Left ventricle myocardium inferior (tissue), 1 donor: ENCODE results near the gene WDR36. TPM values are rescaled to one million over a fixed set of nuclear protein-coding genes. Genes with fewer than 3 reads are reported as not detected.
A peak's percentile ranks its signal among the peaks of the same experiment; 100 is the strongest.

Source experiments
- DNase-seq: peaks from one replicate; pipeline ENCODE4 v3.0.0-alpha.2; 2020
- H3K27ac ChIP-seq: fragments of 200-600 bp; replicated peaks from 2 replicates; pipeline ENCODE4 v1.8.0; 2021
- H3K27me3 ChIP-seq: fragments of 200-600 bp; 2 replicates; pipeline ENCODE4 v1.8.0; 2021; ENCODE audit warnings: low read depth
- H3K36me3 ChIP-seq: fragments of 200-600 bp; 2 replicates; pipeline ENCODE4 v1.8.0; 2021
- H3K4me1 ChIP-seq: fragments of 200-600 bp; 2 replicates; pipeline ENCODE4 v1.8.0; 2021
- H3K4me3 ChIP-seq: fragments of 200-600 bp; 2 replicates; pipeline ENCODE4 v1.8.0; 2021; ENCODE audit warnings: mild to moderate bottlenecking, moderate library complexity
- H3K9me3 ChIP-seq: fragments of 200-600 bp; replicated peaks from 2 replicates; pipeline ENCODE4 v1.8.0; 2021
- intact Hi-C: fragments of 100-400 bp; cut with micrococcal nuclease; formaldehyde crosslinking; loops from one replicate; pipeline ENCODE4 v1.11.0; 2022
- total RNA-seq: library from RNA; stranded (reverse); fragmentation: NEBNext Ultra II Directional; extraction: Animal tissue kit (Norgen Biotek cat#: 25700); gene quantifications from one replicate; pipeline ENCODE4 v1.2.1, GENCODE V29; 2021
- TF ChIP-seq, protein P1 (sequence below): fragments of 200-600 bp; IDR thresholded peaks from 2 replicates; pipeline ENCODE4 v1.8.0; 2021; ENCODE audit warnings: antibody characterized with exemption, mild to moderate bottlenecking, borderline replicate concordance
- donor health status: DM: no; HTN: yes; CAD: no; lungs with severe emphysema.

Gene WDR36
- total RNA-seq, 1 donor from 2014 or later = 11.8 TPM

DNA sequence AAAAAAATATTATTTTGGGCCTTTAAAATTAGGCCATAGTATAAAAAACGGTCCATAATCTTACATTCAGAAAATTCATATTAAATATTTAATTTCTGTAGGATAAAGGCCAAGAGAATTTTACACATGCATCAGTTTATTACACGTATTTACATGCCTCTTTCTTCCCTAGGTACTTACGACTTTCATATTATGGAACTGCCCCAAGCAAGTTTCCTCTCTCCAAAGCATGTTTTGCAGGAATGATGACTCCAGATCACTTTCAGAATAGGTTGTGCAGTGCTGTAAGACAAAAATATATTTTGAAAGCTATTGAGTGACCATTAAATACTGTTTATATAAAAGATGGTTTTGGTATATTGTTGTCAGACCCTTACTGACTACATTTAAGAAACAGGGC, 61.8 kb downstream of the WDR36 start:
- no peaks in the 10 kb centered on the region for H3K36me3 ChIP-seq
- intact Hi-C loops = no loop called here
- H3K9me3 ChIP-seq = no peaks in the 10 kb centered on the region
- TF ChIP-seq, protein P1, sequence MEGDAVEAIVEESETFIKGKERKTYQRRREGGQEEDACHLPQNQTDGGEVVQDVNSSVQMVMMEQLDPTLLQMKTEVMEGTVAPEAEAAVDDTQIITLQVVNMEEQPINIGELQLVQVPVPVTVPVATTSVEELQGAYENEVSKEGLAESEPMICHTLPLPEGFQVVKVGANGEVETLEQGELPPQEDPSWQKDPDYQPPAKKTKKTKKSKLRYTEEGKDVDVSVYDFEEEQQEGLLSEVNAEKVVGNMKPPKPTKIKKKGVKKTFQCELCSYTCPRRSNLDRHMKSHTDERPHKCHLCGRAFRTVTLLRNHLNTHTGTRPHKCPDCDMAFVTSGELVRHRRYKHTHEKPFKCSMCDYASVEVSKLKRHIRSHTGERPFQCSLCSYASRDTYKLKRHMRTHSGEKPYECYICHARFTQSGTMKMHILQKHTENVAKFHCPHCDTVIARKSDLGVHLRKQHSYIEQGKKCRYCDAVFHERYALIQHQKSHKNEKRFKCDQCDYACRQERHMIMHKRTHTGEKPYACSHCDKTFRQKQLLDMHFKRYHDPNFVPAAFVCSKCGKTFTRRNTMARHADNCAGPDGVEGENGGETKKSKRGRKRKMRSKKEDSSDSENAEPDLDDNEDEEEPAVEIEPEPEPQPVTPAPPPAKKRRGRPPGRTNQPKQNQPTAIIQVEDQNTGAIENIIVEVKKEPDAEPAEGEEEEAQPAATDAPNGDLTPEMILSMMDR = no peak
- no peaks in the 10 kb centered on the region for H3K4me1 ChIP-seq
- DNase-seq = no peak
- H3K27me3 ChIP-seq = no peaks in the 10 kb centered on the region
- no peak overlapping the region for H3K4me3 ChIP-seq
- no peak overlapping the region for H3K27ac ChIP-seq

- Histone ChIP-seq H3K9me3 (no peaks in the 10 kb centered on the region), H3K4me1 (no peaks in the 10 kb centered on the region), H3K4me3 (no peak overlapping the region), H3K27ac (no peak overlapping the region), H3K27me3 (no peaks in the 10 kb centered on the region), H3K36me3 (no peaks in the 10 kb centered on the region)
- peak; percentile 24 for DNase-seq
- intact Hi-C loops = loop anchor here (2.0 kb wide), 1 partner anchor 121 kb away; no protein-coding TSS in a partner anchor
- TF ChIP-seq, protein P1 = peak; percentile 100
Measured at GRCh38 chr5:111158105-111158744, 66.1 kb downstream of the WDR36 start.

DNA sequence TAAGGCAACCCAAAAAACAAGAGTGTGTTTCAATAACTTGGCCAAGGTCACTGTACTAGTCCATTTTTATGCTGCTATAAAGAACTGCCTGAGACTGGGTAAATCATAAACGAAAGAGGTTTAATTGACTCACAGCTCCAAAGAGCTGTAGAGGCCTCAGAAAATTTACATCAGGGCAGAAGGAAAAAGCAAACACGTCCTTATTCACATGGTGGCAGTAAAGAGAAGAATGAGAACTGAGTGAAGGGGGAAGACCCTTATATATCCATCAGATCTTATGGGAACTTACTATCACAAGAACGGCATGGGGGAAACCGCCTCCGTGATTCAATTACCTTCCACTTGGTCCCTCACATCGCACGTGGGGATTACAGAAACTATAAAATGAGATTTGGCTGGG, 67.7 kb downstream of the WDR36 start:
- TF ChIP-seq, protein P1 = no peak
- Histone ChIP-seq H3K27ac (no peak overlapping the region), H3K9me3 (no peaks in the 10 kb centered on the region), H3K27me3 (no peaks in the 10 kb centered on the region), H3K4me1 (no peaks in the 10 kb centered on the region), H3K36me3 (no peaks in the 10 kb centered on the region), H3K4me3 (no peak overlapping the region)
- no peak for DNase-seq
- intact Hi-C loops = loop anchor here (2.0 kb wide), 1 partner anchor 119 kb away; no protein-coding TSS in a partner anchor

GRCh38 chr5:111163000-111163399, 70.9 kb downstream of the WDR36 start:
- DNase-seq = no peak
- TF ChIP-seq, protein P1 = no peak
- no peaks in the 10 kb centered on the region for H3K36me3 ChIP-seq
- no peaks in the 10 kb centered on the region for H3K9me3 ChIP-seq
- no peak overlapping the region for H3K4me3 ChIP-seq
- no peaks in the 10 kb centered on the region for H3K27me3 ChIP-seq
- intact Hi-C loops = no loop called here
- H3K4me1 ChIP-seq = no peaks in the 10 kb centered on the region
- no peak overlapping the region for H3K27ac ChIP-seq

DNA sequence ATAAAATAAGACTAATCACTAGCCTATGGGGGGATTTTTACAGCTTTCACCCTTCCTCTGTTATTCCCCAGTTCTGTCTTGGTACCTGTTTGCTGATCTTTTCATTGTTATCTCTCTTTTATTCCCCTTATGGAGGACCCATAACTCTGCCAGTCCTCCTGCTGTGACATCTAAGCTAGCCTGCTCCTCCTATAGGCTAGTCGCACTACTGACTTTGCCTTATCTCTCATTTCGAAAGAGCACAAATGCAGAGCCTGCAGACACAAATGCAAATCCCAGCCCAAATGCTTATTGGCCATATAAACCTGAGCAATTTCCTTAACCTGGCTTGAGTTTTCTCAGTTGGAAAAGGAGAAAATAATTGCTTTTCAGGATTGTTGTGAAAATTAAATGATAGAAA, 72.9 kb downstream of the WDR36 start:
- intact Hi-C loops = no loop called here
- no peak overlapping the region for H3K4me3 ChIP-seq
- no peaks in the 10 kb centered on the region for H3K27me3 ChIP-seq
- H3K9me3 ChIP-seq = no peaks in the 10 kb centered on the region
- H3K27ac ChIP-seq = no peak overlapping the region
- no peaks in the 10 kb centered on the region for H3K4me1 ChIP-seq
- H3K36me3 ChIP-seq = no peaks in the 10 kb centered on the region
- no peak for DNase-seq
- TF ChIP-seq, protein P1 = no peak
